AG04450 (cell line): ENCODE data around the gene C2CD2L. TPM values are rescaled to one million over a fixed set of nuclear protein-coding genes. Genes with fewer than 3 reads are reported as not detected.

Source experiments
- CTCF ChIA-PET: fragments of 300-600, 350-600 bp; formaldehyde crosslinking; extraction: SDS; loops from one replicate; lab custom pipeline; 2022; ENCODE audit warnings: antibody characterized with exemption, inconsistent platforms; lab: Charles Lee
- POLR2A ChIA-PET: fragments of 350-600 bp; formaldehyde crosslinking; extraction: SDS; loops from one replicate; lab custom pipeline; 2021; ENCODE audit warnings: antibody characterized with exemption, inconsistent platforms; lab: Yijun Ruan, JAX
- DNase-seq: peaks from one replicate; pipeline ENCODE4 v3.0.0-alpha.2; 2011; ENCODE audit warnings: low read depth, low spot score
- H3K27ac ChIP-seq: one replicate; pipeline ENCODE4 v1.5.1; 2012; ENCODE audit warnings: low read depth, low read length, control low read depth
- H3K27me3 ChIP-seq: one replicate; pipeline ENCODE4 v1.6.0; 2012; ENCODE audit warnings: low read length; ENCODE audit not compliant: control insufficient read depth, insufficient read depth
- H3K4me3 ChIP-seq: 2 replicates; pipeline ENCODE4 v1.5.1; 2011; ENCODE audit warnings: mild to moderate bottlenecking, low read depth, low read length, control low read depth
- H3K9me3 ChIP-seq: 2 replicates; pipeline ENCODE4 v1.5.1; 2012; ENCODE audit warnings: low read length; ENCODE audit not compliant: control insufficient read depth, insufficient read depth
- CTCF ChIP-seq: IDR thresholded peaks from 2 replicates; pipeline ENCODE4 v1.5.1; 2011; ENCODE audit warnings: low read depth, low read length, control low read depth, inconsistent platforms
- polyA plus RNA-seq: library from polyadenylated mRNA; depleted of rRNA; stranded (reverse); fragments of >200 nt; gene quantifications from 2 replicates; pipeline ENCODE4 v1.2.3, GENCODE V29; 2011

C2CD2L gene
- polyA plus RNA-seq, 1 experiment = 2.8 TPM

- no peaks in the 10 kb centered on the region for H3K9me3 ChIP-seq
- no peaks in the 10 kb centered on the region for H3K27me3 ChIP-seq
- CTCF ChIA-PET = interaction anchor here (0.6 to 1.4 kb wide), 6 partner anchors 10 to 1272 kb away, joined by 3 to 8 read pairs (median 4); a partner anchor contains a TSS
- POLR2A ChIA-PET = interaction anchor here (0.6 to 3.0 kb wide), 14 partner anchors 10 to 428 kb away, joined by 3 to 49 read pairs (median 6); partner anchors contain the start of genes CBL, DPAGT1, HYOU1 and TRAPPC4
- TF ChIP-seq CTCF = no peak
- peak; percentile 81 for DNase-seq
- peak within 1 kb of the TSS; percentile 85 for H3K4me3 ChIP-seq
- H3K27ac ChIP-seq = peak within 1 kb of the TSS; percentile 83
Observed at GRCh38 chr11:119084663-119085436, 22.3 kb upstream of the C2CD2L start, which contains the start of gene HMBS. Gene HMBS (plus strand): TSS chr11:119084881. CDS start chr11:119085034, 153 bp downstream.

- CTCF ChIA-PET = interaction anchor here (0.6 to 1.7 kb wide), 8 partner anchors 9 to 1271 kb away, joined by 3 to 14 read pairs (median 4); partner anchors contain the start of gene CBL
- peak overlapping the region; percentile 85 for H3K4me3 ChIP-seq
- no peak for DNase-seq
Observed at GRCh38 chr11:119085437-119085847, 21.7 kb upstream of the C2CD2L start.

GRCh38 chr11:119087123-119087522 lies 20.0 kb upstream of the C2CD2L start:
- Histone ChIP-seq H3K9me3 (no peaks in the 10 kb centered on the region), H3K27ac (no peak overlapping the region), H3K4me3 (no peak overlapping the region), H3K27me3 (no peaks in the 10 kb centered on the region)
- CTCF ChIA-PET = interaction anchor here (0.7 to 1.7 kb wide), 2 partner anchors 269 to 464 kb away, joined by 10 to 14 read pairs; no protein-coding TSS in a partner anchor
- DNase-seq = no peak
- POLR2A ChIA-PET = interaction anchor here (3.0 kb wide), 1 partner anchor 8 kb away, joined by 49 read pairs; a partner anchor contains a TSS
- no peak for TF ChIP-seq CTCF

More at GRCh38 chr11:119085437-119085847, 21.7 kb upstream of the C2CD2L start:
- Histone ChIP-seq H3K27me3 (no peaks in the 10 kb centered on the region), H3K27ac (peak overlapping the region; percentile 83), H3K9me3 (no peaks in the 10 kb centered on the region)
- POLR2A ChIA-PET = interaction anchor here (0.6 to 3.0 kb wide), 14 partner anchors 10 to 429 kb away, joined by 3 to 49 read pairs (median 6); partner anchors contain the start of genes CBL, DPAGT1, HYOU1 and TRAPPC4
- TF ChIP-seq CTCF = no peak

- ChIA-PET CTCF (no interaction called here), POLR2A (no interaction called here)
- no peak for TF ChIP-seq CTCF
- Histone ChIP-seq H3K27ac (no peak overlapping the region), H3K4me3 (no peak overlapping the region), H3K9me3 (no peaks in the 10 kb centered on the region), H3K27me3 (no peaks in the 10 kb centered on the region)
- no peak for DNase-seq
Observed at GRCh38 chr11:119087747-119088241, 19.4 kb upstream of the C2CD2L start.
